ENCODE results near the gene CMTR1.
A peak's percentile ranks its signal among the peaks of the same experiment; 100 is the strongest.
"Not testable (repeated sequence)": the region's sequence is repeated elsewhere in the genome, so short reads cannot be mapped to it uniquely, and the experiment has no call there.

The CMTR1 gene

GRCh38 chr6:37495244-37495934 lies 62.4 kb downstream of the CMTR1 start:
- DNase-seq, result no peak

- peak; percentile 89 for DNase-seq
Observed at GRCh38 chr6:37496951-37497885, 64.2 kb downstream of the CMTR1 start.

- peak; percentile 99 for DNase-seq
Observed at GRCh38 chr6:37499433-37500293, 66.6 kb downstream of the CMTR1 start, which contains the start of gene CCDC167. Gene CCDC167, minus strand, starts transcription at chr6:37499893. Its CDS starts 30 bp downstream, at chr6:37499863.

GRCh38 chr6:37500294-37500608 lies 67.2 kb downstream of the CMTR1 start:
- DNase-seq, result no peak

GRCh38 chr6:37500904-37501303 lies 67.9 kb downstream of the CMTR1 start:
- not testable (repeated sequence) for DNase-seq

- DNase-seq, result no peak
Observed at GRCh38 chr6:37501632-37502491, 68.8 kb downstream of the CMTR1 start.

GRCh38 chr6:37502703-37503291 lies 69.8 kb downstream of the CMTR1 start:
- DNase-seq, result no peak

- no peak for DNase-seq
Observed at GRCh38 chr6:37503309-37503965, 70.4 kb downstream of the CMTR1 start.

- no peak for DNase-seq
Observed at GRCh38 chr6:37504024-37504423, 71.0 kb downstream of the CMTR1 start.

GRCh38 chr6:37506479-37506878 lies 73.5 kb downstream of the CMTR1 start:
- no peak for DNase-seq

- no peak for DNase-seq
Observed at GRCh38 chr6:37507077-37507476, 74.1 kb downstream of the CMTR1 start.

GRCh38 chr6:37507690-37508421 lies 74.8 kb downstream of the CMTR1 start:
- DNase-seq, result no peak

- no peak for DNase-seq
Observed at GRCh38 chr6:37511201-37511600, 78.2 kb downstream of the CMTR1 start.

- DNase-seq, result no peak
Observed at GRCh38 chr6:37511910-37512399, 78.9 kb downstream of the CMTR1 start.

GRCh38 chr6:37512400-37513011 lies 79.5 kb downstream of the CMTR1 start:
- DNase-seq, result no peak

- no peak for DNase-seq
Observed at GRCh38 chr6:37513155-37513554, 80.1 kb downstream of the CMTR1 start.

- DNase-seq, result no peak
Observed at GRCh38 chr6:37513576-37513975, 80.6 kb downstream of the CMTR1 start.

- DNase-seq, result no peak
Observed at GRCh38 chr6:37514321-37514771, 81.3 kb downstream of the CMTR1 start.

- DNase-seq, result no peak
Observed at GRCh38 chr6:37514837-37515236, 81.8 kb downstream of the CMTR1 start.

GRCh38 chr6:37515712-37516075 lies 82.7 kb downstream of the CMTR1 start:
- DNase-seq, result no peak
